Liver (tissue), 2 donors: ENCODE data around the gene ITPK1.

Experiments
- CTCF ChIP-seq: fragments of 150-350 bp; IDR thresholded peaks from 2 replicates; pipeline ENCODE4 v1.5.1; 2017; ENCODE audit warnings: improper control_type of control experiment, low read depth, low read length; ENCODE audit not compliant: missing input control
- MAX ChIP-seq: IDR thresholded peaks from 2 replicates; pipeline ENCODE4 v1.6.1; 2016; ENCODE audit warnings: antibody characterized with exemption
- REST ChIP-seq: IDR thresholded peaks from 2 replicates; pipeline ENCODE4 v1.6.1; 2016; ENCODE audit warnings: antibody characterized with exemption, mild to moderate bottlenecking
- donor health status: healthy.

GRCh38 chr14:92962831-92963095, 153.0 kb downstream of the ITPK1 start:
- TF ChIP-seq REST: no peak
- no peak for TF ChIP-seq CTCF
- no peak for TF ChIP-seq MAX
